Measurements from ENCODE around the gene TEKT5.

The TEKT5 gene

DNA sequence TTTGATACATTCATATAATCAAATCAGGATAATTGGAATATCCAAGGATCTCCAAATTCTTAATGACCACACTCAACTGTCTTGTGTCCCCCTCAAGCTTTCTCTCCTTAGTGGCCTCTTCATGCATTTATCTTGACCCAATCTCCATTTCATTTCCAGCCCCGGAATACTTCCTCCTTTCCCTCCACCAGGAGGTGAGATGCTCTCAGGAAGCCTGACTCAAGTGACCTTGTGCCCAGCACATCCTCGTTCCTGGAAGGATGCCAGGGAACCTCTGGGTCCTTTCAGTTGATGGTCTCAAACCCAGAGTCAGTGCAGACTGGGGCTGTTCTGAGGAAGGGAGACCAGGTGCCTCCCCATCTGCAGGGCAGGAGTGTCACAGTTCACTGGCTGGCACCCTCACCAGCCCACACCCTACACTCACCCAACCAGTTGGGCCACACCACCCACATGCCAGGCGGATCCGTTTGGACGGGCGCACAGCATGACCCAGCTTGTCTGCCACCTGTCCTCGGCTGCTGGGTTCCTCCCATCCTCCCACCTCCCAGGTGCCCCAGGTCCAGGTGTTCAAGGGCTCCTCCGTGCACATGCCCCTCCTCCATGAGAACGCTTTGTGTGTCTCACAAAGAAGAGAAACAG is 100.3 kb downstream of the TEKT5 start:
- TF ChIP-seq, protein P1, sequence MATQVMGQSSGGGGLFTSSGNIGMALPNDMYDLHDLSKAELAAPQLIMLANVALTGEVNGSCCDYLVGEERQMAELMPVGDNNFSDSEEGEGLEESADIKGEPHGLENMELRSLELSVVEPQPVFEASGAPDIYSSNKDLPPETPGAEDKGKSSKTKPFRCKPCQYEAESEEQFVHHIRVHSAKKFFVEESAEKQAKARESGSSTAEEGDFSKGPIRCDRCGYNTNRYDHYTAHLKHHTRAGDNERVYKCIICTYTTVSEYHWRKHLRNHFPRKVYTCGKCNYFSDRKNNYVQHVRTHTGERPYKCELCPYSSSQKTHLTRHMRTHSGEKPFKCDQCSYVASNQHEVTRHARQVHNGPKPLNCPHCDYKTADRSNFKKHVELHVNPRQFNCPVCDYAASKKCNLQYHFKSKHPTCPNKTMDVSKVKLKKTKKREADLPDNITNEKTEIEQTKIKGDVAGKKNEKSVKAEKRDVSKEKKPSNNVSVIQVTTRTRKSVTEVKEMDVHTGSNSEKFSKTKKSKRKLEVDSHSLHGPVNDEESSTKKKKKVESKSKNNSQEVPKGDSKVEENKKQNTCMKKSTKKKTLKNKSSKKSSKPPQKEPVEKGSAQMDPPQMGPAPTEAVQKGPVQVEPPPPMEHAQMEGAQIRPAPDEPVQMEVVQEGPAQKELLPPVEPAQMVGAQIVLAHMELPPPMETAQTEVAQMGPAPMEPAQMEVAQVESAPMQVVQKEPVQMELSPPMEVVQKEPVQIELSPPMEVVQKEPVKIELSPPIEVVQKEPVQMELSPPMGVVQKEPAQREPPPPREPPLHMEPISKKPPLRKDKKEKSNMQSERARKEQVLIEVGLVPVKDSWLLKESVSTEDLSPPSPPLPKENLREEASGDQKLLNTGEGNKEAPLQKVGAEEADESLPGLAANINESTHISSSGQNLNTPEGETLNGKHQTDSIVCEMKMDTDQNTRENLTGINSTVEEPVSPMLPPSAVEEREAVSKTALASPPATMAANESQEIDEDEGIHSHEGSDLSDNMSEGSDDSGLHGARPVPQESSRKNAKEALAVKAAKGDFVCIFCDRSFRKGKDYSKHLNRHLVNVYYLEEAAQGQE (IDR thresholded peaks at IDR 0.05; ENCODE audit: insufficient replicate concordance, low read depth): no peak
- TF ChIP-seq POLR2AphosphoS5 (IDR thresholded peaks at IDR 0.05; ENCODE audit: low read depth) (no peak), GABPA (IDR thresholded peaks at IDR 0.05; ENCODE audit: low read depth) (no peak), SPI1 (IDR thresholded peaks at IDR 0.05; ENCODE audit: borderline replicate concordance, low read depth) (no peak)
- TF ChIP-seq, protein P2, sequence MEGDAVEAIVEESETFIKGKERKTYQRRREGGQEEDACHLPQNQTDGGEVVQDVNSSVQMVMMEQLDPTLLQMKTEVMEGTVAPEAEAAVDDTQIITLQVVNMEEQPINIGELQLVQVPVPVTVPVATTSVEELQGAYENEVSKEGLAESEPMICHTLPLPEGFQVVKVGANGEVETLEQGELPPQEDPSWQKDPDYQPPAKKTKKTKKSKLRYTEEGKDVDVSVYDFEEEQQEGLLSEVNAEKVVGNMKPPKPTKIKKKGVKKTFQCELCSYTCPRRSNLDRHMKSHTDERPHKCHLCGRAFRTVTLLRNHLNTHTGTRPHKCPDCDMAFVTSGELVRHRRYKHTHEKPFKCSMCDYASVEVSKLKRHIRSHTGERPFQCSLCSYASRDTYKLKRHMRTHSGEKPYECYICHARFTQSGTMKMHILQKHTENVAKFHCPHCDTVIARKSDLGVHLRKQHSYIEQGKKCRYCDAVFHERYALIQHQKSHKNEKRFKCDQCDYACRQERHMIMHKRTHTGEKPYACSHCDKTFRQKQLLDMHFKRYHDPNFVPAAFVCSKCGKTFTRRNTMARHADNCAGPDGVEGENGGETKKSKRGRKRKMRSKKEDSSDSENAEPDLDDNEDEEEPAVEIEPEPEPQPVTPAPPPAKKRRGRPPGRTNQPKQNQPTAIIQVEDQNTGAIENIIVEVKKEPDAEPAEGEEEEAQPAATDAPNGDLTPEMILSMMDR (IDR thresholded peaks at IDR 0.05; ENCODE audit: insufficient read depth, low read length): no peak
- no peak for DNase-seq (ENCODE audit: low read depth in 1 of 2, low spot score in 1 of 2)
- H3K27ac ChIP-seq (replicated peaks): no peak overlapping the region
- H3K27me3 ChIP-seq (ENCODE audit: insufficient read depth, poor library complexity, severe bottlenecking): no peaks in the 10 kb centered on the region
- H3K4me3 ChIP-seq (replicated peaks; ENCODE audit: insufficient read depth, low read length): no peak overlapping the region

DNA sequence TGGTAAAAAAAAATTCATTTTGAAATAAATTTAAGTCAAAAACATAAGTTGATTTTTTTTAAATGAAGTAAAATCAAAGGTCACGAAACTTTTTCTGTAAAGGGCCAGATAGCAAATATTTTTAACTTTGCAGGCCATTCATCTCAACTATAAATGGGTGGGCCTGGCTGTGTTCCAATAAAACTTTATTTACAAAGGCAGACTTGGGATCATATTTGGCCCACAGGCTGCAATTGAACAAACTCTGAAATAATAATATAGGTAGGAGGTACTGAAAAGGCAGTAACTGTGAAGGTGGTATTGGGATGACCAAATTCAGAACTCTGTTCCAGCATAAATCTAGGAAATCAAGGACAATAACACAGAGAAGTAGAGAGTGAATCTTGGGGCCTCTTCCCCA is 102.1 kb downstream of the TEKT5 start:
- DNase-seq (ENCODE audit: low read depth in 1 of 2, low spot score in 1 of 2): no peak
- no peaks in the 10 kb centered on the region for H3K27me3 ChIP-seq (ENCODE audit: insufficient read depth, poor library complexity, severe bottlenecking)
- no peak overlapping the region for H3K27ac ChIP-seq (replicated peaks)
- no peak for TF ChIP-seq POLR2AphosphoS5 (IDR thresholded peaks at IDR 0.05; ENCODE audit: low read depth)
- TF ChIP-seq SPI1 (IDR thresholded peaks at IDR 0.05; ENCODE audit: borderline replicate concordance, low read depth): no peak
- no peak for TF ChIP-seq GABPA (IDR thresholded peaks at IDR 0.05; ENCODE audit: low read depth)
- TF ChIP-seq, protein P2 (IDR thresholded peaks at IDR 0.05; ENCODE audit: insufficient read depth, low read length): no peak
- TF ChIP-seq, protein P1 (IDR thresholded peaks at IDR 0.05; ENCODE audit: insufficient replicate concordance, low read depth): no peak
- H3K4me3 ChIP-seq (replicated peaks; ENCODE audit: insufficient read depth, low read length): no peak overlapping the region

DNA sequence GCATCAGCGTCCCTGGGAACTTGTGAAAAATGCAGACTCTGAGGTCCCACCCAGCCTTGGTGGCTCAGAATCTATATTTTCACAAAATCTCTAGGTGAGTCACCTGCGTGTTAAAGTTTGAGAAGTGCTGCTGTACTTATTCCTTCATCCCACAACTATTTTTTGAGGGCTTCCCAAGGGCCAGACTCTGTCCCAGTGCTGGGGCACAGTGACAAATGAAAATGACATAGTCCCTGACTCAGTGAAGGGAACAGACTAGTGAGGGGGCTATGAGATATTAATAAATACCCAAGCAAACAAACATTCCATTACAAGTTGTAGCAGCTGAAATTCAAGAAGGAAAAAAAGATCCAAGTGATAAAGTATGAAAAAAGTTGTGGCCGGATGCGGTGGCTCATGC is 104.4 kb downstream of the TEKT5 start:
- Histone ChIP-seq H3K27me3 (ENCODE audit: insufficient read depth, poor library complexity, severe bottlenecking) (no peaks in the 10 kb centered on the region), H3K4me3 (replicated peaks; ENCODE audit: insufficient read depth, low read length) (no peak overlapping the region), H3K27ac (replicated peaks) (no peak overlapping the region)
- TF ChIP-seq SPI1 (IDR thresholded peaks at IDR 0.05; ENCODE audit: borderline replicate concordance, low read depth) (no peak), POLR2AphosphoS5 (IDR thresholded peaks at IDR 0.05; ENCODE audit: low read depth) (no peak), GABPA (IDR thresholded peaks at IDR 0.05; ENCODE audit: low read depth) (no peak)
- TF ChIP-seq, protein P2 (IDR thresholded peaks at IDR 0.05; ENCODE audit: insufficient read depth, low read length): no peak
- TF ChIP-seq, protein P1 (IDR thresholded peaks at IDR 0.05; ENCODE audit: insufficient replicate concordance, low read depth): no peak
- DNase-seq (ENCODE audit: low read depth in 1 of 2, low spot score in 1 of 2): no peak
